Measurements from ENCODE around the gene MICAL1. TPM values are rescaled to one million over a fixed set of nuclear protein-coding genes. Genes with fewer than 3 reads are reported as not detected.

The MICAL1 gene
- total RNA-seq, 1 experiment from 2014 or later: 92.9 TPM

DNA sequence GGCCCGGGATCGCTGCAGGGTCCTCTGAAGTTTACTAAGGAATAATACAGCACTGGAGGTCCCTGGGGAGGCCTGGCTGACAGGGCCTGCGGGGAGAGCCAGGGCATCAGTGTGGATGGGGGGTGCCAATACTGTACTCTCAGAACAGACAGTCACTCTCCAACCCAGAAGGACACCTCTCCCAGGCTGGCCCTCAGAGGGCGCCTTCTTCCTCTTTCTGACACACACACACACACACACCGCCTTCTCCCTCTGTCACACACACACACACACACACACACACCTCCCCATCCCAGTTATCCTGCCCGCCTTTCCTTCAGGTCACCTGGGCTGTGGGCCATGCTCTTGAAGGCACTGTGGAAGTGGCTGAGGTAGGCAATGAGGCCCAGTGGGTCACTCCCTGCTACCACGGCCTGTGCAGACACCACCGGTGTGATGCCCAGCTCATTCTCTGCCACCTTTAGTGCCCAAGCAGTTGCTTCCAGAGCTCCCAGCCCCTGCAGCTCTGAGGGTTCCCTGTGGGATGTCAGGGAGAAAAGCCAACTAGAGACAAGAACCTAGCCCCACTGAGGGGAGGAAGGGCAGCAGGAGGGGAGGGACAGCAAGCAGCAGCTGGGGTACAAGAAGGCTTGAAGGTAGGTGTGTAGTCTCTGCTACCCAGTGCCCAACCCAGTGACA is 7.6 kb downstream of the MICAL1 start:
- Histone ChIP-seq H4K5ac (ENCODE audit: insufficient read length, low read depth, low read length) (no peak overlapping the region), H2AK5ac (ENCODE audit: insufficient read length, low read length) (no peak overlapping the region), H3T11ph (ENCODE audit: low read length) (no peak overlapping the region), H3K27me3 (ENCODE audit: insufficient read depth, low read length) (no peaks in the 10 kb centered on the region), H4K8ac (replicated peaks; ENCODE audit: insufficient read length, low read depth, low read length) (no peak overlapping the region), H3K56ac (ENCODE audit: insufficient read length, low read depth, low read length) (no peak overlapping the region), H3K4me1 (ENCODE audit: insufficient read depth, low read length) (no peaks in the 10 kb centered on the region), H2BK120ac (ENCODE audit: low read depth, low read length, poor library complexity, severe bottlenecking) (no peak overlapping the region), H4K20me1 (ENCODE audit: control insufficient read depth, insufficient read depth, insufficient read length) (no peaks in the 10 kb centered on the region), H3K4me2 (ENCODE audit: insufficient read depth, insufficient read length, low read length) (no peak overlapping the region), H3K27ac (ENCODE audit: insufficient read length, low read depth, low read length) (no peak overlapping the region), H2BK5ac (ENCODE audit: insufficient read length, low read length) (no peak overlapping the region), H2BK12ac (ENCODE audit: insufficient read length, low read depth, low read length) (no peak overlapping the region), H3K9me3 (ENCODE audit: control insufficient read depth, low read depth, low read length) (no peaks in the 10 kb centered on the region), H3K79me2 (ENCODE audit: insufficient read depth, low read length) (no peaks in the 10 kb centered on the region), H4K91ac (ENCODE audit: insufficient read length, low read depth, low read length) (no peak overlapping the region), H3K4ac (ENCODE audit: low read depth, low read length) (no peak overlapping the region), H2AFZ (ENCODE audit: low read length) (no peak overlapping the region), H3K14ac (ENCODE audit: insufficient read depth, low read length) (no peak overlapping the region; the same call in 1 of the 2 replicates), H3K23me2 (ENCODE audit: insufficient read length, low read depth, low read length, poor library complexity, severe bottlenecking) (no peaks in the 10 kb centered on the region), H3K23ac (ENCODE audit: insufficient read length, low read depth, low read length) (no peak overlapping the region), H2BK20ac (ENCODE audit: low read depth, low read length, poor library complexity, severe bottlenecking) (no peak overlapping the region), H3K18ac (ENCODE audit: insufficient read length, low read depth, low read length) (no peak overlapping the region), H2BK15ac (ENCODE audit: low read depth, low read length) (no peak overlapping the region), H3K79me1 (ENCODE audit: insufficient read depth, low read depth, low read length, poor library complexity, severe bottlenecking) (no peaks in the 10 kb centered on the region), H3K9ac (ENCODE audit: extremely low read depth, insufficient read length, low read length) (no peak overlapping the region)
- Mint-ChIP-seq H3K27me3 (ENCODE audit: low read depth) (no peaks in the 10 kb centered on the region), H3K4me1 (no peaks in the 10 kb centered on the region), H3K4me3 (no peak overlapping the region), H3K27ac (peak overlapping the region in 2 of 3 experiments; percentile 25 to 85; a peak in 2 of 7 replicates), H3K9me3 (no peaks in the 10 kb centered on the region; a peak in 1 of 5 replicates), H3K36me3 (ENCODE audit: insufficient read depth in 1 of 3, low read depth in 3 of 3) (peaks cover 24 to 77% (median 57%) of the 10 kb centered on the region in 3 experiments)
- TF ChIP-seq, protein P1, sequence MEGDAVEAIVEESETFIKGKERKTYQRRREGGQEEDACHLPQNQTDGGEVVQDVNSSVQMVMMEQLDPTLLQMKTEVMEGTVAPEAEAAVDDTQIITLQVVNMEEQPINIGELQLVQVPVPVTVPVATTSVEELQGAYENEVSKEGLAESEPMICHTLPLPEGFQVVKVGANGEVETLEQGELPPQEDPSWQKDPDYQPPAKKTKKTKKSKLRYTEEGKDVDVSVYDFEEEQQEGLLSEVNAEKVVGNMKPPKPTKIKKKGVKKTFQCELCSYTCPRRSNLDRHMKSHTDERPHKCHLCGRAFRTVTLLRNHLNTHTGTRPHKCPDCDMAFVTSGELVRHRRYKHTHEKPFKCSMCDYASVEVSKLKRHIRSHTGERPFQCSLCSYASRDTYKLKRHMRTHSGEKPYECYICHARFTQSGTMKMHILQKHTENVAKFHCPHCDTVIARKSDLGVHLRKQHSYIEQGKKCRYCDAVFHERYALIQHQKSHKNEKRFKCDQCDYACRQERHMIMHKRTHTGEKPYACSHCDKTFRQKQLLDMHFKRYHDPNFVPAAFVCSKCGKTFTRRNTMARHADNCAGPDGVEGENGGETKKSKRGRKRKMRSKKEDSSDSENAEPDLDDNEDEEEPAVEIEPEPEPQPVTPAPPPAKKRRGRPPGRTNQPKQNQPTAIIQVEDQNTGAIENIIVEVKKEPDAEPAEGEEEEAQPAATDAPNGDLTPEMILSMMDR (conservative IDR thresholded peaks at IDR 0.05): no peak
- DNase-seq: no peak
- no CpG with 5 or more reads among the region's 8 CpGs for WGBS (ENCODE audit: extremely low coverage, insufficient read length, low lambda C conversion rate)

All from H9 (cell line).